ENCODE results near the gene ADAM12.
A peak's percentile ranks its signal among the peaks of the same experiment; 100 is the strongest.
"Not testable (repeated sequence)": the region's sequence is repeated elsewhere in the genome, so short reads cannot be mapped to it uniquely, and the experiment has no call there.

The ADAM12 gene

DNA sequence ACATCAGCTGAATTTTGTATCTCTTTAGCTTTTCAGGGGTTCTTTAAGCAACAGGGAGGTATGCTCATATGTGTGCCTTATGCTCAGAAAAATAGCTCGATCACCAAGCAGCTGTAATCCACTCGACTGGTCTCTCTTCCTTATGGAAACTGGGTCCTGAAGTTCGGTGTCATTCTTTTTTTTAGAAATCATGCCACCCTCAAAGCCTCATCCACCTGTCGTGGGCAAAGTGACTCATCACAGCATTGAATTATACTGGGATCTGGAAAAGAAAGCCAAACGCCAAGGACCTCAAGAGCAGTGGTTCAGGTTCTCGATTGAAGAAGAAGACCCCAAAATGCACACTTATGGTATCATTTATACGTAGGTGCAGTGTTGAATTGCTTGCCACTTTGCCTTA lies 408.3 kb downstream of the ADAM12 start:
- H3K4me3 ChIP-seq (ENCODE audit: low read depth, low read length): no peak overlapping the region
- in situ Hi-C loops (cut with HindIII; ENCODE audit: low sequenced_read_pairs): loop anchor here (5.0 kb wide), 1 partner anchor 43 kb away; no protein-coding TSS in a partner anchor
- DNase-seq (ENCODE audit: low read depth): no peak
- TF ChIP-seq, protein P1, sequence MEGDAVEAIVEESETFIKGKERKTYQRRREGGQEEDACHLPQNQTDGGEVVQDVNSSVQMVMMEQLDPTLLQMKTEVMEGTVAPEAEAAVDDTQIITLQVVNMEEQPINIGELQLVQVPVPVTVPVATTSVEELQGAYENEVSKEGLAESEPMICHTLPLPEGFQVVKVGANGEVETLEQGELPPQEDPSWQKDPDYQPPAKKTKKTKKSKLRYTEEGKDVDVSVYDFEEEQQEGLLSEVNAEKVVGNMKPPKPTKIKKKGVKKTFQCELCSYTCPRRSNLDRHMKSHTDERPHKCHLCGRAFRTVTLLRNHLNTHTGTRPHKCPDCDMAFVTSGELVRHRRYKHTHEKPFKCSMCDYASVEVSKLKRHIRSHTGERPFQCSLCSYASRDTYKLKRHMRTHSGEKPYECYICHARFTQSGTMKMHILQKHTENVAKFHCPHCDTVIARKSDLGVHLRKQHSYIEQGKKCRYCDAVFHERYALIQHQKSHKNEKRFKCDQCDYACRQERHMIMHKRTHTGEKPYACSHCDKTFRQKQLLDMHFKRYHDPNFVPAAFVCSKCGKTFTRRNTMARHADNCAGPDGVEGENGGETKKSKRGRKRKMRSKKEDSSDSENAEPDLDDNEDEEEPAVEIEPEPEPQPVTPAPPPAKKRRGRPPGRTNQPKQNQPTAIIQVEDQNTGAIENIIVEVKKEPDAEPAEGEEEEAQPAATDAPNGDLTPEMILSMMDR (IDR thresholded peaks at IDR 0.05; ENCODE audit: low read depth, low read length, missing control alignments): no peak

DNA sequence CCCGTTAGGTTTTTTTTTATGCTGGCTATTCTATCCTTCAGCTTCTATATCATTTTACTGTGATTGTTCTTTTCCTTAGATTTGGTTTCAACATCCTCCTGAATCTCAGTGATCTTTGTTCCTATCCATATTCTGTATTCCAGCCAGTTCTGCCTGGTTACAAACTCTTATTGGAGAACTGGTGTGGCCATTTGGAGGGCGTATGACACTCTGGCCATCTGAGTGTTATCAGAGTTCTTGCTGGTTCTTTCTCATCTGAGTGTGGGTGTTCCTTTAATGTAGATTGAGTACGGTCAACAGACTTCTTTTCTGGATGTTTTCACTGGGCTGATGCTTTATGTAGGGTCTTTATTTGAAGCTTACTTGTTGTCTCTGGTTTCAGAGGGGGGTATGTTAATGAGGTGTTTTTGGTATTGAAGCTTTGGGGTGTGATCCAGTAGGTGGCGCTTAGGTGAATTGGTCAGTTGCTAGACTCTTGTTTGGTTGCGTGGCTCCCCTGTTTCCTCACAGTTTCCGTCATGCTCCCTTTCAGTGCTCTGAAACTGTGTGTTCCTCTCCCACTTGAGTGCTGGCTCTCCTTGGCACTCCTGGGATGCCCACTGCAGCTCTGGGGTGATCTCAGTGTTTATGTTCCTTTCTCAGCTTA lies 411.2 kb downstream of the ADAM12 start:
- no peak for DNase-seq (ENCODE audit: low read depth)
- TF ChIP-seq, protein P1 (IDR thresholded peaks at IDR 0.05; ENCODE audit: low read depth, low read length, missing control alignments): peak; percentile 14
- in situ Hi-C loops (cut with HindIII; ENCODE audit: low sequenced_read_pairs): loop anchor here (5.0 kb wide), 1 partner anchor 40 kb away; no protein-coding TSS in a partner anchor
- H3K4me3 ChIP-seq (ENCODE audit: low read depth, low read length): no peak overlapping the region

DNA sequence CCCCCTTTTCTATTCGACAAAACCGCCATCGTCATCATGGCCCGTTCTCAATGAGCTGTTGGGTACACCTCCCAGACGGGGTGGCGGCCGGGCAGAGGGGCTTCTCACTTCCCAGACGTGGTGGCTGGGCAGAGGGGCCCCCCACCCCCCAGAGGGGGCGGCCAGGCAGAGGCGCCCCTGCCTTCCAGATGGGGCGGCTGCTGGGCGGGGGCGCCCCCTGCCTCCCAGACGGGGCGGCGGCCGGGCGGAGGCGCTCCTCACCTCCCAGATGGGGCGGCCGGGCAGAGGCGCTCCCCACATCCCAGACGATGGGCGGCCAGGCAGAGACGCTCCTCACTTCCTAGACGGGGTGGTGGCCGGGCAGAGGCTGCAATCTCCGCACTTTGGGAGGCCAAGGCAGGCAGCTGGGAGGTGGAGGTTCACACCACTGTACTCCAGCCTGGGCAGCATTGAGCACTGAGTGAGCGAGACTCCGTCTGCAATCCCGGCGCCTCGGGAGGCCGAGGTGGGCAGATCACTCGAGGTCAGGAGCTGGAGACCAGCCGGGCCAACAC lies 418.1 kb downstream of the ADAM12 start:
- in situ Hi-C loops (cut with HindIII; ENCODE audit: low sequenced_read_pairs); H3K4me3 ChIP-seq (ENCODE audit: low read depth, low read length); DNase-seq (ENCODE audit: low read depth): not testable (repeated sequence)

DNA sequence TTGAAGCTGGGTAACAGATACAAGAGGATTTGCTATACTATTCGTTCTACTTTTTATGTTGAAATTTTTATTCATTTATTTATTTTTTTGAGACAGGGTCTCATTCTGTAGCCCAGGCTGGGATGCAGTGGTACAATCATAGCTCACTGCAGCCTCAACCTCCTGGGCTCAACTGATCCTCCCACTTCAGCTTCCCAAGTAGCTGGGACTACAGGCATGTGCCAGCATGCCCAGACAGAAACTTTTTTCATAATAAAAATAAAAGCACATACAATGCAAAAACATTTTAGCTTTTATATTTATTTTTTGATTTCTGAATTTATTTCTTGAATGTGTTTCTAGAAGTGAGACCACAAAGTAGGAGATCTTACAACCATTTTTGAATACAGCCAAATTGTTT lies 420.7 kb downstream of the ADAM12 start:
- no peak for DNase-seq (ENCODE audit: low read depth)
- in situ Hi-C loops (cut with HindIII; ENCODE audit: low sequenced_read_pairs): no loop called here
- TF ChIP-seq, protein P1 (IDR thresholded peaks at IDR 0.05; ENCODE audit: low read depth, low read length, missing control alignments): no peak
- H3K4me3 ChIP-seq (ENCODE audit: low read depth, low read length): no peak overlapping the region

DNA sequence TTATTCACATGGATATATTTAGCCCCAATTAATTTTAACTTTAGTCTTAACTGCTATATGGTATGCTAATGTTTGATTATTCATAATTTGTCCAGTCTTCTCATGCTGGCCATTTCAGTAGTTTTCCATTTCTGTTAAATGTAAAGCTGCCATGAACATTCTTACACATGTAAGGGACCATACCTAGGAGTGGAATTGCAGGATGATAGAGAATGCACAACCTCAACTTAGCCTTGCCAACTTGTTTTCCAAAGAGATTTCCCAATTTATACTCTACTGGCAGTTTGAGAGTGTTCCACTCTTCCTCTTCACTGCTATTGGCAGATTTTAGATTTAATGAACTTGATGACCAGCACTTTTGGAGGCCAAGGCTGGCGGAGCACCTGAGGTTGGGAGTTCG lies 423.7 kb downstream of the ADAM12 start:
- H3K4me3 ChIP-seq (ENCODE audit: low read depth, low read length): no peak overlapping the region
- no peak for DNase-seq (ENCODE audit: low read depth)
- TF ChIP-seq, protein P1 (IDR thresholded peaks at IDR 0.05; ENCODE audit: low read depth, low read length, missing control alignments): no peak
- in situ Hi-C loops (cut with HindIII; ENCODE audit: low sequenced_read_pairs): no loop called here
